Measurements from ENCODE around the gene BAZ2A. TPM values are rescaled to one million over a fixed set of nuclear protein-coding genes. Genes with fewer than 3 reads are reported as not detected.

BAZ2A gene
- total RNA-seq, 4 donors from 2014 or later, result 64.8 to 141 (median 107) TPM

GRCh38 chr12:56641219-56641618, 11.1 kb upstream of the BAZ2A start:
- TF ChIP-seq CTCF (IDR thresholded peaks at IDR 0.05) (no peak), POLR2A (IDR thresholded peaks at IDR 0.05) (no peak)
- intact Hi-C loops (cut with DNase I; ENCODE audit: low total_unique reads), result loop anchor here (10.0 kb wide), 1 partner anchor 84 kb away; the partner anchor contains the start of gene NACA
- 81 to 86% methylated on average over 6 of the region's 6 CpGs for WGBS, 2 donors
- no peak overlapping the region for H3K4me3 ChIP-seq (ENCODE audit: low read depth, poor library complexity, severe bottlenecking)
- DNase-seq (ENCODE audit: low spot score in 2 of 2), result peak in 1 of 2 donors; percentile 36

GRCh38 chr12:56637621-56638020, 7.5 kb upstream of the BAZ2A start:
- H3K4me3 ChIP-seq (ENCODE audit: low read depth, poor library complexity, severe bottlenecking), result no peak overlapping the region
- TF ChIP-seq POLR2A (IDR thresholded peaks at IDR 0.05) (no peak), CTCF (IDR thresholded peaks at IDR 0.05) (no peak)
- DNase-seq (ENCODE audit: low spot score in 2 of 2), result no peak
- intact Hi-C loops (cut with DNase I; ENCODE audit: low total_unique reads), result no loop called here
- 47 to 60% methylated on average over 2 of the region's 2 CpGs for WGBS, 2 donors

GRCh38 chr12:56636675-56637540, 6.8 kb upstream of the BAZ2A start:
- intact Hi-C loops (cut with DNase I; ENCODE audit: low total_unique reads), result no loop called here
- WGBS, 2 donors, result 1 to 3% methylated on average over 9 to 12 of the region's 12 CpGs
- DNase-seq (ENCODE audit: low spot score in 2 of 2), result peak; percentile 100
- H3K4me3 ChIP-seq (ENCODE audit: low read depth, poor library complexity, severe bottlenecking), result peak overlapping the region; percentile 72
- peak in 1 of 3 donors; percentile 36 for TF ChIP-seq CTCF (IDR thresholded peaks at IDR 0.05)
- TF ChIP-seq POLR2A (IDR thresholded peaks at IDR 0.05), result no peak

- peak; percentile 94 to 97 for DNase-seq (ENCODE audit: low spot score in 2 of 2)
- intact Hi-C loops (cut with DNase I; ENCODE audit: low total_unique reads), result no loop called here
These were observed 5.9 kb upstream of the BAZ2A start for GRCh38 chr12:56635806-56636674.

More at GRCh38 chr12:56635806-56636674, 5.9 kb upstream of the BAZ2A start:
- no peak for TF ChIP-seq CTCF (IDR thresholded peaks at IDR 0.05)
- peak in 1 of 2 donors; percentile 42 for TF ChIP-seq POLR2A (IDR thresholded peaks at IDR 0.05)
- peak overlapping the region; percentile 72 for H3K4me3 ChIP-seq (ENCODE audit: low read depth, poor library complexity, severe bottlenecking)
- WGBS, 2 donors, result 0 to 2% methylated on average over 20 of the region's 20 CpGs

All from lower leg skin (tissue), 4 donors.